SK-N-SH (cell line): Measurements from ENCODE around the gene CCDC18.

Experiments used
- FOXJ3 ChIP-seq: sonication (generic); formaldehyde crosslinking; IDR thresholded peaks from 2 replicates; pipeline ENCODE4 v1.5.1; 2020; ENCODE audit warnings: mild to moderate bottlenecking, missing genetic modification reagents
- POLR2AphosphoS5 ChIP-seq: IDR thresholded peaks from 2 replicates; pipeline ENCODE4 v1.6.1; 2012; ENCODE audit warnings: low read depth, low read length
- RAD21 ChIP-seq: IDR thresholded peaks from 2 replicates; pipeline ENCODE4 v1.6.1; 2012; ENCODE audit warnings: mild to moderate bottlenecking, low read length
- SMC3 ChIP-seq: IDR thresholded peaks from 2 replicates; pipeline ENCODE4 v1.6.1; 2012; ENCODE audit warnings: low read depth, low read length, improper control_type of control experiment

GRCh38 chr1:93186667-93187066 is 6.1 kb downstream of the CCDC18 start:
- TF ChIP-seq POLR2AphosphoS5 (no peak), FOXJ3 (CRISPR knock-in tag) (no peak), RAD21 (no peak), SMC3 (no peak)
